Suprapubic skin (tissue), 4 donors: Measurements from ENCODE around the gene SORCS1. TPM values are rescaled to one million over a fixed set of nuclear protein-coding genes. Genes with fewer than 3 reads are reported as not detected.

ENCODE experiments used
- DNase-seq, 2 donors: peaks; one replicate each; pipeline ENCODE4 v3.0.0-alpha.2; 2019; ENCODE audit warnings: low spot score in 2 of 2
- H3K27ac ChIP-seq: fragments of 200-600 bp; sonication (generic); one replicate; pipeline ENCODE4 v1.5.1; 2019
- H3K27me3 ChIP-seq: fragments of 200-600 bp; sonication (generic); one replicate; pipeline ENCODE4 v1.5.1; 2019
- H3K36me3 ChIP-seq: fragments of 200-600 bp; sonication (generic); one replicate; pipeline ENCODE4 v1.5.1; 2019
- H3K4me1 ChIP-seq: fragments of 200-600 bp; sonication (generic); one replicate; pipeline ENCODE4 v1.5.1; 2019
- H3K4me3 ChIP-seq: fragments of 200-600 bp; sonication (generic); one replicate; pipeline ENCODE4 v1.5.1; 2019; ENCODE audit warnings: mild to moderate bottlenecking
- H3K9me3 ChIP-seq: fragments of 200-600 bp; sonication (generic); one replicate; pipeline ENCODE4 v1.5.1; 2019
- CTCF ChIP-seq, 2 donors: fragments of 200-600 bp in 1 of 2; fragments of 450-650 bp in 1 of 2; sonication (generic) in 1 of 2; IDR thresholded peaks; one replicate each; pipeline ENCODE4 v1.5.1; 2016 to 2019; ENCODE audit warnings: antibody characterized with exemption in 2 of 2, mild to moderate bottlenecking in 1 of 2, moderate library complexity in 1 of 2
- EP300 ChIP-seq: sonication (generic); formaldehyde crosslinking; IDR thresholded peaks from one replicate; pipeline ENCODE4 v1.6.1; 2017; ENCODE audit warnings: antibody characterized with exemption
- POLR2A ChIP-seq, 2 donors: fragments of 450-650 bp; IDR thresholded peaks; one replicate each; pipeline ENCODE4 v1.6.1; 2017; ENCODE audit warnings: antibody characterized with exemption in 2 of 2, mild to moderate bottlenecking in 2 of 2, moderate library complexity in 2 of 2
- POLR2AphosphoS5 ChIP-seq, 3 donors: sonication (generic); formaldehyde crosslinking; IDR thresholded peaks; one replicate each; pipeline ENCODE4 v1.6.1; 2017; ENCODE audit warnings: antibody characterized with exemption in 3 of 3
- WGBS: methylation state at CpG from one replicate; pipeline ENCODE4 v1.1.5; 2018; 5-methylcytosine and 5-hydroxymethylcytosine counted together
- total RNA-seq, 4 donors: library from RNA; depleted of rRNA; stranded (reverse); fragments of >200 nt; gene quantifications; one replicate each; pipeline ENCODE4 v1.1.0, GENCODE V29; 2016

SORCS1 gene
- total RNA-seq, 4 donors from 2014 or later = 1.3 to 6.0 (median 3.4) TPM

DNA sequence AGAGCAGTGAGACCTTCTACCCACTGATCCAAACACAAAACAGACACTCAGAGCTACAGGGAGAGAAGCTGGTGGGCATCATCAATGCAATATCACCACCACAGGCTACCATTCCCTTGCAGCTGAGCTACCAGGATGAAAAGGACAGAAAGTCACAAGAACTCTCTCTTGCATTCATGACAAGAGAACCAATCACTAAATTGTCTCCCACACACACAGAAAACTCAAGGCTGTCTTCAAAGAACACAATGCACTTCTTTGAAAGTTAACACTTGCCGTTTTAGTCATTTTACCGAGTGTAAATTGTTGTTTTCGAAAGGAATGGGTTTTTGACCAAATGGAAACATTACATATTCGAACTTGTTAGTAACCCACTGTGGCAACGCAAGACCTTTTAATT lies 626.6 kb downstream of the SORCS1 start:
- WGBS = 82% methylated on average over 5 of the region's 5 CpGs
- Histone ChIP-seq H3K36me3 (no peaks in the 10 kb centered on the region), H3K27me3 (no peaks in the 10 kb centered on the region), H3K4me3 (no peak overlapping the region), H3K27ac (no peak overlapping the region), H3K9me3 (no peaks in the 10 kb centered on the region), H3K4me1 (no peaks in the 10 kb centered on the region)
- TF ChIP-seq CTCF (IDR thresholded peaks at IDR 0.05) = no peak
- no peak for TF ChIP-seq POLR2A (IDR thresholded peaks at IDR 0.05)
- no peak for TF ChIP-seq POLR2AphosphoS5 (IDR thresholded peaks at IDR 0.05)
- TF ChIP-seq EP300 = no peak
- no peak for DNase-seq

- no peak overlapping the region for H3K27ac ChIP-seq
- no peaks in the 10 kb centered on the region for H3K36me3 ChIP-seq
- H3K9me3 ChIP-seq = no peaks in the 10 kb centered on the region
- H3K4me3 ChIP-seq = no peak overlapping the region
- TF ChIP-seq EP300 = no peak
- TF ChIP-seq POLR2AphosphoS5 (IDR thresholded peaks at IDR 0.05) = no peak
- no peak for TF ChIP-seq POLR2A (IDR thresholded peaks at IDR 0.05)
- TF ChIP-seq CTCF (IDR thresholded peaks at IDR 0.05) = no peak
- no peak for DNase-seq
- H3K27me3 ChIP-seq = no peaks in the 10 kb centered on the region
- no peaks in the 10 kb centered on the region for H3K4me1 ChIP-seq
- 74% methylated on average over 5 of the region's 5 CpGs for WGBS
These were observed 629.1 kb downstream of the SORCS1 start for GRCh38 chr10:106535304-106535953.

DNA sequence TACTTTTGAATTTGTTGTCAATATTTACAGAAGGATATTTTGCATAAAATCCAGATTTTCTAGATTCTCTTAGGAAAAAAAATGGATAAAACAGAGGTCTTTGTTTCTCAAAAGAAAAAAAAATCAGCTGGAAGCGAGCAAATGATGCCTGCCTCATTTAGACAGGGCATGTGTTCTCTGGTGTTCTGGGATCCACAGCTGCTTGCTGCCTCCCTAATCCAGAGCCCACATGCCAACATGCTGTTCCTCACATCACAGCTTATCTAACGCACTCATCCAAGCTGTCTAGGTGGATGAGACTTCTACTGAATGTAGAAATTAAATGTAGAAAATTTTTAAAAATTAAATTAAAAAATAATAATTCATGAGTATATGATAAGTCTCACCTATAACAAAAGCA lies 630.1 kb downstream of the SORCS1 start:
- Histone ChIP-seq H3K4me3 (no peak overlapping the region), H3K27me3 (no peaks in the 10 kb centered on the region), H3K27ac (no peak overlapping the region), H3K4me1 (no peaks in the 10 kb centered on the region), H3K36me3 (no peaks in the 10 kb centered on the region), H3K9me3 (no peaks in the 10 kb centered on the region)
- no peak for DNase-seq
- 74% methylated on average over 2 of the region's 2 CpGs for WGBS
- no peak for TF ChIP-seq EP300
- TF ChIP-seq POLR2AphosphoS5 (IDR thresholded peaks at IDR 0.05) = no peak
- no peak for TF ChIP-seq POLR2A (IDR thresholded peaks at IDR 0.05)
- no peak for TF ChIP-seq CTCF (IDR thresholded peaks at IDR 0.05)

- no peak for DNase-seq
- H3K36me3 ChIP-seq = no peaks in the 10 kb centered on the region
- no peak overlapping the region for H3K4me3 ChIP-seq
- H3K4me1 ChIP-seq = no peaks in the 10 kb centered on the region
- no peak overlapping the region for H3K27ac ChIP-seq
- WGBS = 85% methylated on average over 2 of the region's 2 CpGs
- no peak for TF ChIP-seq POLR2A (IDR thresholded peaks at IDR 0.05)
- no peak for TF ChIP-seq POLR2AphosphoS5 (IDR thresholded peaks at IDR 0.05)
- TF ChIP-seq EP300 = no peak
- no peak for TF ChIP-seq CTCF (IDR thresholded peaks at IDR 0.05)
- H3K27me3 ChIP-seq = no peaks in the 10 kb centered on the region
- peaks cover 4% of the 10 kb centered on the region for H3K9me3 ChIP-seq
These were observed 635.8 kb downstream of the SORCS1 start for GRCh38 chr10:106528702-106529101.

DNA sequence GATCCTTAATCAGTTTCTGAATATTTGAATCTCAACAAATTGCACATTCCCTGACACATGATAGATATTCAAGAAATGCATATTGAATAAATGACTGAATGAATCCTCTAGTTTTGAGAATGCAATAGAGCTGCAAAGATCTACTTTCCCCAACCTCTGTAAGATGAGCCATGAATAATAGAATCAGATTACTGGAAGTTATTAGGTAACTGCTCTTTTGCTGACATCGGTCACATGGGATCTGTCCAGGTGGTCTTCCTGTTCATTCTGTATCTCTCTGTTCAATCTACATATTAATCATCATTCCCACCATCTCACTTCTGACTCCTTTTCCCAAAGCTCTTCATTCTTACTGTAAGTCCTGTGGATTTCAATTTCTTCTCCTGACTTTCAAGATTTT lies 638.7 kb downstream of the SORCS1 start:
- H3K27ac ChIP-seq = no peak overlapping the region
- no peak for DNase-seq
- H3K9me3 ChIP-seq = peaks cover 4% of the 10 kb centered on the region
- whole genome bisulfite sequencing = 83% methylated on average over 1 of the region's 1 CpG
- TF ChIP-seq POLR2A (IDR thresholded peaks at IDR 0.05) (no peak), POLR2AphosphoS5 (IDR thresholded peaks at IDR 0.05) (no peak), EP300 (no peak), CTCF (IDR thresholded peaks at IDR 0.05) (no peak)
- no peaks in the 10 kb centered on the region for H3K27me3 ChIP-seq
- H3K4me3 ChIP-seq = no peak overlapping the region
- H3K36me3 ChIP-seq = no peaks in the 10 kb centered on the region
- H3K4me1 ChIP-seq = no peaks in the 10 kb centered on the region
